OCI-LY1 (cell line): Measurements from ENCODE around the gene ADGRL2.
"Not testable (repeated sequence)": the region's sequence is repeated elsewhere in the genome, so short reads cannot be mapped to it uniquely, and the experiment has no call there.

Source experiments
- H2AFZ ChIP-seq: fragments of 200-600 bp; sonication (generic), shearing (Covaris generic); 2 replicates; pipeline ENCODE4 v1.6.0; 2014; ENCODE audit warnings: antibody characterized with exemption, mild to moderate bottlenecking, low read length
- H3F3A ChIP-seq: fragments of 200-600 bp; sonication (generic), shearing (Covaris generic); 2 replicates; pipeline ENCODE4 v1.6.0; 2014; ENCODE audit warnings: mild to moderate bottlenecking, antibody characterized with exemption, low read length, moderate library complexity; ENCODE audit not compliant: insufficient read depth
- H3K27ac ChIP-seq: fragments of 200-600 bp; sonication (generic); 2 replicates; pipeline ENCODE4 v1.5.1; 2014; ENCODE audit warnings: low read length, mixed run types, mild to moderate bottlenecking, low read depth; ENCODE audit not compliant: poor library complexity, severe bottlenecking
- H3K27me3 ChIP-seq: fragments of 200-600 bp; sonication (generic); 2 replicates; pipeline ENCODE4 v1.6.0; 2014; ENCODE audit warnings: antibody characterized with exemption, mild to moderate bottlenecking, low read length, moderate library complexity; ENCODE audit not compliant: insufficient read depth
- H3K36me3 ChIP-seq: fragments of 200-600 bp; sonication (generic); 2 replicates; pipeline ENCODE4 v1.6.1; 2014; ENCODE audit warnings: mild to moderate bottlenecking, antibody characterized with exemption, low read length, moderate library complexity, mixed read lengths; ENCODE audit not compliant: insufficient read depth
- H3K4me1 ChIP-seq: fragments of 200-600 bp; sonication (generic); 2 replicates; pipeline ENCODE4 v1.5.1; 2014; ENCODE audit warnings: mild to moderate bottlenecking, low read length, moderate library complexity; ENCODE audit not compliant: insufficient read depth, severe bottlenecking
- H3K4me2 ChIP-seq: fragments of 200-600 bp; sonication (generic), shearing (Covaris generic); 2 replicates; pipeline ENCODE4 v1.6.1; 2014; ENCODE audit warnings: low read length
- H3K4me3 ChIP-seq: fragments of 200-600 bp; sonication (generic); 2 replicates; pipeline ENCODE4 v1.5.1; 2014; ENCODE audit warnings: low read length, low read depth, mild to moderate bottlenecking, mixed read lengths; ENCODE audit not compliant: poor library complexity, severe bottlenecking
- H3K79me2 ChIP-seq: fragments of 200-600 bp; shearing (Covaris generic); 2 replicates; pipeline ENCODE4 v1.6.1; 2016; ENCODE audit warnings: mixed run types, low read length, mixed read lengths; ENCODE audit not compliant: insufficient read depth
- H3K9ac ChIP-seq: fragments of 200-600 bp; sonication (generic), shearing (Covaris generic); 2 replicates; pipeline ENCODE4 v1.6.1; 2014; ENCODE audit warnings: mild to moderate bottlenecking, low read length, mixed read lengths
- H3K9me2 ChIP-seq: fragments of 200-600 bp; sonication (generic), shearing (Covaris generic); 2 replicates; pipeline ENCODE4 v1.6.1; 2014; ENCODE audit warnings: low read depth, mild to moderate bottlenecking, low read length, mixed read lengths
- H3K9me3 ChIP-seq: fragments of 200-600 bp; shearing (Covaris generic); 2 replicates; pipeline ENCODE4 v1.6.1; 2014; ENCODE audit warnings: low read length, mixed read lengths
- H4K20me1 ChIP-seq: fragments of 200-600 bp; sonication (generic), shearing (Covaris generic); 2 replicates; pipeline ENCODE4 v1.6.0; 2016; ENCODE audit warnings: mild to moderate bottlenecking, low read length; ENCODE audit not compliant: insufficient read depth
- EZH2 ChIP-seq: fragments of 200-600 bp; sonication (generic), shearing (Covaris generic); IDR thresholded peaks from 2 replicates; pipeline ENCODE4 v1.8.0; 2017; ENCODE audit warnings: borderline replicate concordance, mixed run types, mild to moderate bottlenecking, antibody characterized with exemption, low read length, moderate library complexity, mixed read lengths
- TF ChIP-seq, protein P1 (sequence below): fragments of 200-600 bp; sonication (generic), shearing (Covaris generic); IDR thresholded peaks from 2 replicates; pipeline ENCODE4 v1.5.1; 2017; ENCODE audit warnings: mild to moderate bottlenecking, antibody characterized with exemption, low read length, moderate library complexity, mixed read lengths

Gene ADGRL2

DNA sequence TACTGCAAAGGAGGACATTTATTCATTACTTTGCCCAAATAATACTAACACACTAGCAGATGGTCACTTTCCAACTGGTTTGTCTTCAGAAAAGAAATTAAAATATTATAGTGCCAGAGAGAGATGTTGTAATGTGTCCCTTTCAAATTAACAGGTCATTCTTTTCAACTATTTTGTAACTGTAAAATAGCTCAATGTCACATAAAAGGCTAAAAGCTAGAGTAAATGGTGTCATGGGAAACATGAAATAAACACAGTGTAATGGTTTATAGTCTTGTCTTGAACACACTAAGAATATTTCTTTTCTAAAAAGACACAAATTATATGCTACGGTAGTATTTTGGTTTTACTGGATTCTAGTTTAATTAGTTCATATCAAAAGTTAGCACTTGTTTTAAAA is 77.8 kb downstream of the ADGRL2 start:
- no peaks in the 10 kb centered on the region for H4K20me1 ChIP-seq
- H3K9ac ChIP-seq, result no peak overlapping the region
- H3K9me3 ChIP-seq, result no peaks in the 10 kb centered on the region
- no peaks in the 10 kb centered on the region for H3K27me3 ChIP-seq
- H3K4me2 ChIP-seq, result no peak overlapping the region
- no peak overlapping the region for H3K27ac ChIP-seq
- no peaks in the 10 kb centered on the region for H3K79me2 ChIP-seq
- no peaks in the 10 kb centered on the region for H3K36me3 ChIP-seq
- no peaks in the 10 kb centered on the region for H3K4me1 ChIP-seq
- H3K4me3 ChIP-seq, result no peak overlapping the region
- no peak overlapping the region for H2AFZ ChIP-seq
- no peaks in the 10 kb centered on the region for H3K9me2 ChIP-seq
- no peak for TF ChIP-seq EZH2
- TF ChIP-seq, protein P1, sequence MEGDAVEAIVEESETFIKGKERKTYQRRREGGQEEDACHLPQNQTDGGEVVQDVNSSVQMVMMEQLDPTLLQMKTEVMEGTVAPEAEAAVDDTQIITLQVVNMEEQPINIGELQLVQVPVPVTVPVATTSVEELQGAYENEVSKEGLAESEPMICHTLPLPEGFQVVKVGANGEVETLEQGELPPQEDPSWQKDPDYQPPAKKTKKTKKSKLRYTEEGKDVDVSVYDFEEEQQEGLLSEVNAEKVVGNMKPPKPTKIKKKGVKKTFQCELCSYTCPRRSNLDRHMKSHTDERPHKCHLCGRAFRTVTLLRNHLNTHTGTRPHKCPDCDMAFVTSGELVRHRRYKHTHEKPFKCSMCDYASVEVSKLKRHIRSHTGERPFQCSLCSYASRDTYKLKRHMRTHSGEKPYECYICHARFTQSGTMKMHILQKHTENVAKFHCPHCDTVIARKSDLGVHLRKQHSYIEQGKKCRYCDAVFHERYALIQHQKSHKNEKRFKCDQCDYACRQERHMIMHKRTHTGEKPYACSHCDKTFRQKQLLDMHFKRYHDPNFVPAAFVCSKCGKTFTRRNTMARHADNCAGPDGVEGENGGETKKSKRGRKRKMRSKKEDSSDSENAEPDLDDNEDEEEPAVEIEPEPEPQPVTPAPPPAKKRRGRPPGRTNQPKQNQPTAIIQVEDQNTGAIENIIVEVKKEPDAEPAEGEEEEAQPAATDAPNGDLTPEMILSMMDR, result no peak
- no peaks in the 10 kb centered on the region for H3F3A ChIP-seq

DNA sequence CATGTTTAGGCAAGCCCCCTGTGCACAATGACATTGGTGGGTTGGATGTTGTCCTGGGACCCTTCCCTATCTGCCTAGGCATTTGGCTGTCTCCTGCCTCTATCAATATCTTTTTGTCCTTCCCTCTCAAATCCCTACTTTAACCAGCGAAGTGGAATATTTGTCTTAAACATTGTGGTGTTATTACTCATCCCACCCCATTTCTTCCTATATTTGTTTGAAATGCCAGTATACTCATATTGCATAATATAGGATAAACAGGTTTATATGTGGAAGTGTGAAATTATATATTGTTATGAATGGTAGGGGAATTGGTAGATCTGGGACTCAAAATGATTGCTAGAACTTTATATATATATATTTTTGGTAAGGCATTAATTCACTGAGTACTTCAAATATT is 80.0 kb downstream of the ADGRL2 start:
- no peaks in the 10 kb centered on the region for H3K79me2 ChIP-seq

DNA sequence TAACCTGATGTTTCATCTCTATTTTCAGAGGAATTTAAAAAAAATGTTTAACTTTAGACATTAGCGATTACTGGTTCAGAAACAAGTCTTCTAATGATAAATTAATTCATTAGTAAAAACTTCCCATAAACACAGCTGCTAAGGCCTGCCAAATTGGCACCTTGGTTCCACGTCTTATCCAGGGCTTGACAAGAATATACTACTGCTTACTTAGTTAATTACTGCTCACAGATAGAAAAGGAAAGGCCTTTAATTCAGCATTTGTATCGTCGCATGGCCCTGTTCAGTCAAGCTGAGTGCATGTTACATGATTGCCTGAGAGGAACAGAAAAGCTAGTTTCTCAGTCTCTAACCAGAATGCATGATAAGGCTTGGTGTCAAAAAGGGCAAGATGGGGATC is 84.6 kb downstream of the ADGRL2 start:
- H3K9ac ChIP-seq, result no peak overlapping the region
- H3K4me2 ChIP-seq, result no peak overlapping the region
- no peak overlapping the region for H3K4me3 ChIP-seq
- H3F3A ChIP-seq, result no peaks in the 10 kb centered on the region
- no peak overlapping the region for H2AFZ ChIP-seq
- no peaks in the 10 kb centered on the region for H4K20me1 ChIP-seq
- no peaks in the 10 kb centered on the region for H3K9me3 ChIP-seq
- H3K9me2 ChIP-seq, result no peaks in the 10 kb centered on the region
- no peak overlapping the region for H3K27ac ChIP-seq
- H3K4me1 ChIP-seq, result no peaks in the 10 kb centered on the region
- TF ChIP-seq, protein P1, result no peak
- no peak for TF ChIP-seq EZH2
- no peaks in the 10 kb centered on the region for H3K27me3 ChIP-seq
- no peaks in the 10 kb centered on the region for H3K79me2 ChIP-seq
- H3K36me3 ChIP-seq, result no peaks in the 10 kb centered on the region

More for the DNA sequence above, 80.0 kb downstream of the ADGRL2 start:
- Histone ChIP-seq H2AFZ (no peak overlapping the region), H3K4me2 (no peak overlapping the region), H3F3A (no peaks in the 10 kb centered on the region), H3K9me3 (no peaks in the 10 kb centered on the region), H3K4me1 (no peaks in the 10 kb centered on the region), H3K4me3 (no peak overlapping the region), H4K20me1 (no peaks in the 10 kb centered on the region), H3K9ac (no peak overlapping the region), H3K36me3 (no peaks in the 10 kb centered on the region), H3K27ac (no peak overlapping the region), H3K27me3 (no peaks in the 10 kb centered on the region), H3K9me2 (no peaks in the 10 kb centered on the region)
- TF ChIP-seq EZH2, result no peak

DNA sequence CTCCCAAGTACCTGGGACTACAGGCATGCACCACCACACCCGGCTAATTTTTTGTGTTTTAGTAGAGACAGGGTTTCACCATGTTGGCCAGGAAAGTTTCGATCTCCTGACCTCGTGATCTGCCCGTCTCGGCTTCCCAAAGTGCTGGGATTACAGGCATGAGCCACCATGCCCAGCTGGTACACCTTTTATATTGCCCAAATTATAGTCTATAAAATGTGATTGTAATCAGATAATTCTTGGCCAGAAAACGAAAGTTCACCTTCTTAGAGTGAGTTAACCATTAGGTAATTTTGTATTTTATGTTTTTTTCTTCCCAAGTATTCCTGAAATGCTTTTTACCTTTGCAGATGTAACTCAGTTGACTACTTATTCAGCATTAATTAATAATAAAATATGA is 85.6 kb downstream of the ADGRL2 start:
- not testable (repeated sequence) for H3K9ac ChIP-seq, H3K4me1 ChIP-seq, H3K27me3 ChIP-seq, H3K36me3 ChIP-seq, H3K9me3 ChIP-seq, H3F3A ChIP-seq, H2AFZ ChIP-seq, H3K79me2 ChIP-seq, H4K20me1 ChIP-seq, H3K4me2 ChIP-seq, H3K4me3 ChIP-seq, H3K9me2 ChIP-seq, H3K27ac ChIP-seq
